Spleen (tissue), 11 donors: Measurements from ENCODE around the gene IGSF21. TPM values are rescaled to one million over a fixed set of nuclear protein-coding genes. Genes with fewer than 3 reads are reported as not detected.

Source experiments
- DNase-seq: peaks from one replicate; pipeline ENCODE4 v3.0.0-alpha.2; 2020
- H3K27ac ChIP-seq, 8 donors: fragments of 200-600 bp; sonication (generic) in 7 of 8; 1 replicate in 4 of 8; 2 replicates in 4 of 8; pipeline versions ENCODE4 v1.5.0 to v1.8.0; 2016 to 2021; ENCODE audit warnings: inconsistent platforms in 4 of 8, mild to moderate bottlenecking in 4 of 8, moderate library complexity in 1 of 8
- H3K27me3 ChIP-seq, 7 donors: fragments of 200-600 bp; sonication (generic) in 6 of 7; replicated peaks in 1 of 7; 1 replicate in 4 of 7; 2 replicates in 3 of 7; pipeline versions ENCODE4 v1.5.0 to v1.8.0; 2016 to 2021; ENCODE audit warnings: inconsistent platforms in 3 of 7, mild to moderate bottlenecking in 1 of 7
- H3K36me3 ChIP-seq, 6 donors: fragments of 200-600 bp; sonication (generic) in 5 of 6; 1 replicate in 4 of 6; 2 replicates in 2 of 6; pipeline versions ENCODE4 v1.5.0 to v1.8.0; 2016 to 2021; ENCODE audit warnings: inconsistent platforms in 2 of 6
- H3K4me1 ChIP-seq, 6 donors: fragments of 200-600 bp; sonication (generic) in 5 of 6; 1 replicate in 3 of 6; 2 replicates in 3 of 6; pipeline versions ENCODE4 v1.5.0 to v1.8.0; 2016 to 2021; ENCODE audit warnings: inconsistent platforms in 3 of 6
- H3K4me3 ChIP-seq, 8 donors: fragments of 200-600 bp; sonication (generic) in 7 of 8; 1 replicate in 4 of 8; 2 replicates in 4 of 8; pipeline versions ENCODE4 v1.5.0 to v1.8.0; 2016 to 2021; ENCODE audit warnings: inconsistent platforms in 4 of 8, mild to moderate bottlenecking in 4 of 8, moderate library complexity in 2 of 8
- H3K9me3 ChIP-seq, 8 donors: fragments of 200-600 bp; sonication (generic) in 7 of 8; 1 replicate in 4 of 8; 2 replicates in 4 of 8; pipeline versions ENCODE4 v1.5.0 to v1.8.0; 2016 to 2021; ENCODE audit warnings: inconsistent platforms in 4 of 8
- POLR2A ChIP-seq, 3 donors: fragments of 450-650 bp; IDR thresholded peaks; one replicate each; pipeline ENCODE4 v1.5.1; 2017; ENCODE audit warnings: antibody characterized with exemption in 3 of 3, mild to moderate bottlenecking in 1 of 3
- POLR2AphosphoS5 ChIP-seq, 3 donors: sonication (generic); formaldehyde crosslinking; IDR thresholded peaks; one replicate each; pipeline ENCODE4 v1.5.1; 2017; ENCODE audit warnings: antibody characterized with exemption in 3 of 3
- WGBS, 5 donors: extraction: QIAGEN DNeasy Blood & Tissue Kit in 3 of 5; methylation state at CpG; one replicate each; pipeline versions ENCODE4 v1.1.5 to v1.1.7; 2013 to 2018; 5-methylcytosine and 5-hydroxymethylcytosine counted together
- intact Hi-C: fragments of 100-400 bp; cut with DNase I; formaldehyde crosslinking; loops from one replicate; pipeline ENCODE4 v1.15.0; 2023; ENCODE audit warnings: low total_unique reads
- polyA plus RNA-seq, 3 donors: library from polyadenylated mRNA; stranded (reverse); fragments of 200-250 nt; gene quantifications; one replicate each; pipeline ENCODE4 v1.2.1, GENCODE V29; 2013
- total RNA-seq, 7 donors: library from RNA; depleted of rRNA in 3 of 7; stranded (reverse); fragments of >200 nt in 3 of 7; fragmentation: NEBNext Ultra II Directional in 4 of 7; extraction: Animal tissue kit (Norgen Biotek cat#: 25700) in 4 of 7; gene quantifications; one replicate each; pipeline versions ENCODE4 v1.1.0 to v1.2.1, GENCODE V29; 2016 to 2021
- TF ChIP-seq, protein P1 (sequence below), 11 experiments: fragments of 200-600 bp in 7 of 11; fragments of 450-650 bp in 4 of 11; sonication (generic) in 4 of 11; IDR thresholded peaks in 8 of 11; conservative IDR thresholded peaks in 3 of 11; 1 replicate in 7 of 11; 2 replicates in 4 of 11; pipeline versions ENCODE4 v1.4.0 to v1.8.0; 2016 to 2021; ENCODE audit warnings: antibody characterized with exemption in 11 of 11, inconsistent platforms in 4 of 11, mild to moderate bottlenecking in 1 of 11
- donor health status: healthy with polysubstance abuse.
- donor health status: DM: no; HTN: no; CAD: no; lungs with moderate emphysema.
- donor health status: DM: no; HTN: no; CAD: no.
- donor health status: Bipolar disorder and iron deficiency.
- donor health status: healthy.
- donor health status: DM: no; HTN: no; CAD: no.
- donor health status: DM: yes; HTN: yes; CAD: no.

Gene IGSF21
- total and polyA plus RNA-seq, 10 donors, result 1.6 to 35.0 (median 20.6) TPM

- DNase-seq, result no peak
- H3K4me1 ChIP-seq, result no peaks in the 10 kb centered on the region
- TF ChIP-seq POLR2AphosphoS5 (IDR thresholded peaks at IDR 0.05), result no peak
- no peak for TF ChIP-seq POLR2A (IDR thresholded peaks at IDR 0.05)
- TF ChIP-seq, protein P1, sequence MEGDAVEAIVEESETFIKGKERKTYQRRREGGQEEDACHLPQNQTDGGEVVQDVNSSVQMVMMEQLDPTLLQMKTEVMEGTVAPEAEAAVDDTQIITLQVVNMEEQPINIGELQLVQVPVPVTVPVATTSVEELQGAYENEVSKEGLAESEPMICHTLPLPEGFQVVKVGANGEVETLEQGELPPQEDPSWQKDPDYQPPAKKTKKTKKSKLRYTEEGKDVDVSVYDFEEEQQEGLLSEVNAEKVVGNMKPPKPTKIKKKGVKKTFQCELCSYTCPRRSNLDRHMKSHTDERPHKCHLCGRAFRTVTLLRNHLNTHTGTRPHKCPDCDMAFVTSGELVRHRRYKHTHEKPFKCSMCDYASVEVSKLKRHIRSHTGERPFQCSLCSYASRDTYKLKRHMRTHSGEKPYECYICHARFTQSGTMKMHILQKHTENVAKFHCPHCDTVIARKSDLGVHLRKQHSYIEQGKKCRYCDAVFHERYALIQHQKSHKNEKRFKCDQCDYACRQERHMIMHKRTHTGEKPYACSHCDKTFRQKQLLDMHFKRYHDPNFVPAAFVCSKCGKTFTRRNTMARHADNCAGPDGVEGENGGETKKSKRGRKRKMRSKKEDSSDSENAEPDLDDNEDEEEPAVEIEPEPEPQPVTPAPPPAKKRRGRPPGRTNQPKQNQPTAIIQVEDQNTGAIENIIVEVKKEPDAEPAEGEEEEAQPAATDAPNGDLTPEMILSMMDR (IDR thresholded peaks at IDR 0.05 in 8 of 11, conservative IDR thresholded peaks at IDR 0.05 in 3 of 11), result no peak
- H3K27ac ChIP-seq, result no peak overlapping the region
- no peaks in the 10 kb centered on the region for H3K36me3 ChIP-seq
- 77 to 83% (median 81%) methylated on average over 5 of the region's 5 CpGs for WGBS, 5 donors
- no peak overlapping the region for H3K4me3 ChIP-seq
- no peaks in the 10 kb centered on the region for H3K9me3 ChIP-seq
- intact Hi-C loops, result no loop called here
- peaks cover 0 to 22% (median 0%) of the 10 kb centered on the region in 7 donors for H3K27me3 ChIP-seq
These were observed 312.2 kb downstream of the IGSF21 start for GRCh38 chr1:18419845-18420184.

- no peaks in the 10 kb centered on the region for H3K36me3 ChIP-seq
- H3K9me3 ChIP-seq, result peaks cover 0 to 23% (median 19%) of the 10 kb centered on the region in 8 donors
- TF ChIP-seq, protein P1 (IDR thresholded peaks at IDR 0.05 in 8 of 11, conservative IDR thresholded peaks at IDR 0.05 in 3 of 11), result no peak
- TF ChIP-seq POLR2AphosphoS5 (IDR thresholded peaks at IDR 0.05), result no peak
- no peak for TF ChIP-seq POLR2A (IDR thresholded peaks at IDR 0.05)
- no peak overlapping the region for H3K4me3 ChIP-seq
- peaks cover 0 to 22% (median 0%) of the 10 kb centered on the region in 7 donors for H3K27me3 ChIP-seq
- intact Hi-C loops, result no loop called here
- H3K4me1 ChIP-seq, result no peaks in the 10 kb centered on the region
- H3K27ac ChIP-seq, result no peak overlapping the region
- 74 to 80% (median 77%) methylated on average over 15 of the region's 15 CpGs for WGBS, 5 donors
- DNase-seq, result no peak
These were observed 314.6 kb downstream of the IGSF21 start for GRCh38 chr1:18422076-18422777.

DNA sequence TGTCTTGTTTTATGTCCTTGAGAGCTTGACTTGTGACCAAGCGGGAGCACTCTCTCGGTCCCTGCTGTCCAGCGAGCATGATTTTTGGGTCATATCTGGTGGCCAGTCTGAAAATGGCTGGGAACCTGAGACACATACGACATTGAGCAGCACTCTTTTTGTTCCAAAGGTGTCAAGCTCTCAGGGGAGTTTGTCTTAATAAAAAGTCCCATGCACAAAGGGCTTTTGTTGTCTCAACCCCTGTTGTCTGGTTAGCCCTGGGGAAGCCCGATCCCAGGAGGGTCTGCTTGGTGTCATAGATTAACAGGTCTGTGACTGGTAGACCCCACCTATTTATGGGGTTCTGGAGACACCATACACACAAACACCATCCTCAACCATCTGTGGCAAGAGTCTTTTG lies 315.4 kb downstream of the IGSF21 start:
- 86 to 100% (median 92%) methylated on average over 5 of the region's 5 CpGs for WGBS, 5 donors
- DNase-seq, result no peak
- TF ChIP-seq, protein P1 (IDR thresholded peaks at IDR 0.05 in 8 of 11, conservative IDR thresholded peaks at IDR 0.05 in 3 of 11), result no peak
- TF ChIP-seq POLR2AphosphoS5 (IDR thresholded peaks at IDR 0.05), result no peak
- TF ChIP-seq POLR2A (IDR thresholded peaks at IDR 0.05), result no peak

GRCh38 chr1:18426580-18426979 lies 319.0 kb downstream of the IGSF21 start:
- Histone ChIP-seq H3K4me1 (no peaks in the 10 kb centered on the region), H3K9me3 (peaks cover 0 to 37% (median 28%) of the 10 kb centered on the region in 8 donors), H3K4me3 (no peak overlapping the region), H3K27ac (no peak overlapping the region), H3K27me3 (peaks cover 0 to 28% (median 0%) of the 10 kb centered on the region in 7 donors), H3K36me3 (no peaks in the 10 kb centered on the region)
- intact Hi-C loops, result no loop called here
- TF ChIP-seq, protein P1 (IDR thresholded peaks at IDR 0.05 in 8 of 11, conservative IDR thresholded peaks at IDR 0.05 in 3 of 11), result no peak
- TF ChIP-seq POLR2A (IDR thresholded peaks at IDR 0.05) (no peak), POLR2AphosphoS5 (IDR thresholded peaks at IDR 0.05) (no peak)
- 81 to 90% (median 89%) methylated on average over 1 of the region's 1 CpG for WGBS, 5 donors
- DNase-seq, result no peak

More for the DNA sequence above, 315.4 kb downstream of the IGSF21 start:
- Histone ChIP-seq H3K4me1 (no peaks in the 10 kb centered on the region), H3K9me3 (peaks cover 0 to 31% (median 25%) of the 10 kb centered on the region in 8 donors), H3K27ac (no peak overlapping the region), H3K4me3 (no peak overlapping the region), H3K36me3 (no peaks in the 10 kb centered on the region), H3K27me3 (peaks cover 0 to 22% (median 0%) of the 10 kb centered on the region in 7 donors)
- intact Hi-C loops, result no loop called here
